Measurements from ENCODE around the gene FANCE. TPM values are rescaled to one million over a fixed set of nuclear protein-coding genes. Genes with fewer than 3 reads are reported as not detected.

FANCE gene
- total RNA-seq, 1 donor from 2014 or later, result 9.2 TPM

DNA sequence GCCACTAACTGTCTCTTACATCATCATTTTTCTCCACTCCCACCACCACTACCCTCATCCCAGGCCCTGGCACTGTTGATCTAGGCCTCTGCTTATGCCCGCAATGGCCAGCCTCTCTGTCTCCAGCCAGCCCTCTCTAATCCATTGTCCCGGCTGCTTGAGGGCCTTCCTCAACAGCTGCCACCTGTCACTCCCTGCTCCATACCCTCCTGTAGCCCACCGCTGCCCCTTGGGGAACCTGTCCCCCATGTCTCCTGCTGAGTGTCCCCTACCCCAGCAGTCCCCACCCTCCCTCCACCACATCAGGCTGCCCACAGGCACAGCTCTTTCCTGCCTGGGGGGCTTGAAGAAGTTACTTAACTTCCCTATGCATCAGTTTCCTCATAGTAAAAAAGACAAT is 31.4 kb downstream of the FANCE start:
- ChIA-PET POLR2A (no interaction called here), CTCF (no interaction called here)
- H3K4me1 Mint-ChIP-seq, result no peaks in the 10 kb centered on the region
- ATAC-seq (ENCODE audit: low read depth) (no peak), DNase-seq (no peak)
- TF ChIP-seq CTCF (IDR thresholded peaks at IDR 0.05), result no peak
- intact Hi-C loops (cut with micrococcal nuclease), result no loop called here
- H3K9me3 Mint-ChIP-seq, result no peaks in the 10 kb centered on the region
- H3K27ac Mint-ChIP-seq, result no peak overlapping the region
- H3K36me3 Mint-ChIP-seq (ENCODE audit: low read depth), result no peaks in the 10 kb centered on the region
- H3K27me3 Mint-ChIP-seq, result no peaks in the 10 kb centered on the region
- no peak overlapping the region for H3K4me3 Mint-ChIP-seq

DNA sequence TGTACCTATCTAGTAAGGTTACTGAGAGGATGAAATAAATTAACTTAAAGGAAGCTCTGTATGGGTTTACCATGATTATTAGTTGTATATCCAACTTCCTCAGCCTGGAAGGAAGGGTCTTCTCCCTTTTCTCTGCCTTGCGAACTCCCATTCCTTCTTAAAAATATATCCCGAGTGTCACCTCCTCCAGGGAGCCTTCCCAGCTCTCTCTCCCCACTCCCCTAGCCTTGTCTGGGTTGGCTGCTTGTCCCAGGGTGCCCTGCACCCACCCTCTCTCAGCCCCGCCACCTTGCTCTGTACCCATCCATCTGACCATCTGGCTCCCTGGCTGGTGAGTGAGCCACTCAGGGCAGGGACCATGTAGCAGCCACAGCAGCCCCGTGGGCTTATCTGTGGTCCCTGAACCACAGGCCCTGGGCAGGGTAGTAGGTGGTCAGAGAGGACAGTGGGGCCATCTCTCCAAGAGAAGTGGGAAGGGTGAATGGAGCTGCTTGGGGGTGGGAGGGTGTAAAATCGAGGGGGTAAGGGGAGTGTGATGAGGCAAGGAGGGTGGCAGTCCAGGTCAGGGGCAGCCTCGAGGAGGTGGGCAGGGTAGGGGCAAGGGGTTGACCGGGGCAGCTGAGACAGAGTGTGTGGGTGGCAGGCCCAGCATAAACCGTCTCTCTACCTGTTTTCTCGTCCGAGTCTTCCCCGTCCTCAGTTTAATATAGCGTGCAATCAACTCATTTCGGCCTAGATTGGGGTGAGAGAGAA is 31.9 kb downstream of the FANCE start:
- no peaks in the 10 kb centered on the region for H3K9me3 Mint-ChIP-seq
- no peak for TF ChIP-seq CTCF (IDR thresholded peaks at IDR 0.05)
- DNase-seq (no peak), ATAC-seq (ENCODE audit: low read depth) (no peak)
- ChIA-PET POLR2A (no interaction called here), CTCF (no interaction called here)
- H3K4me1 Mint-ChIP-seq, result no peaks in the 10 kb centered on the region
- no peak overlapping the region for H3K4me3 Mint-ChIP-seq
- intact Hi-C loops (cut with micrococcal nuclease), result no loop called here
- no peaks in the 10 kb centered on the region for H3K27me3 Mint-ChIP-seq
- H3K36me3 Mint-ChIP-seq (ENCODE audit: low read depth), result no peaks in the 10 kb centered on the region
- no peak overlapping the region for H3K27ac Mint-ChIP-seq

GRCh38 chr6:35484921-35485392 is 32.8 kb downstream of the FANCE start:
- Mint-ChIP-seq H3K4me1 (no peaks in the 10 kb centered on the region), H3K27ac (no peak overlapping the region), H3K4me3 (no peak overlapping the region), H3K27me3 (no peaks in the 10 kb centered on the region), H3K9me3 (no peaks in the 10 kb centered on the region), H3K36me3 (ENCODE audit: low read depth) (no peaks in the 10 kb centered on the region)
- ChIA-PET CTCF (no interaction called here), POLR2A (no interaction called here)
- intact Hi-C loops (cut with micrococcal nuclease), result no loop called here
- no peak for DNase-seq
- ATAC-seq (ENCODE audit: low read depth), result no peak
- no peak for TF ChIP-seq CTCF (IDR thresholded peaks at IDR 0.05)

DNA sequence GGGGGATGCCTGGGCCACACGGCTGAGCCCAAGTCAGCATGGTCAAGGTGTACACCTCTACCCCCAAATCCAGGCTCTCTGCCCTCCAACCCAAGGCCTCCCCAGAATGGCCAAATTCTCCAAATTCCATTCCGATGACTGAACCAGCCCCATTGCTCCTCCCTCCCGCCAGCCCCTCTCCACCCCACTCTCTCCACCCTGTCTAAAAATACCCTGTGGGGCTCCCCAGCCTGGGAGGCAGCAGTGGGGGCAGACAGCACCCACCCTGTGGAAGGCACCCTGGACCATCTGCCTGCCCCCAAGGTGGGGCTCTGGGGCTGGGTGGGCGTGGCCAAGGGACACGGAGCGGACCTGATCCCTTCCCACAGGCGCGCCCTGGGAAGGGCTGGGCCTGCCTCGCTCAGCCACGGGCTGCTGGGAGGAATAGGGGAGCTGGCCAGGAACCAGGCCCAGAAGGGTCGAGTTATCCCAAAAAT is 33.3 kb downstream of the FANCE start:
- Mint-ChIP-seq H3K27ac (no peak overlapping the region), H3K9me3 (no peaks in the 10 kb centered on the region), H3K36me3 (ENCODE audit: low read depth) (no peaks in the 10 kb centered on the region), H3K4me3 (no peak overlapping the region), H3K27me3 (peaks cover 2% of the 10 kb centered on the region), H3K4me1 (no peaks in the 10 kb centered on the region)
- ChIA-PET POLR2A (no interaction called here), CTCF (no interaction called here)
- intact Hi-C loops (cut with micrococcal nuclease), result no loop called here
- DNase-seq, result no peak
- no peak for ATAC-seq (ENCODE audit: low read depth)
- TF ChIP-seq CTCF (IDR thresholded peaks at IDR 0.05), result no peak

DNA sequence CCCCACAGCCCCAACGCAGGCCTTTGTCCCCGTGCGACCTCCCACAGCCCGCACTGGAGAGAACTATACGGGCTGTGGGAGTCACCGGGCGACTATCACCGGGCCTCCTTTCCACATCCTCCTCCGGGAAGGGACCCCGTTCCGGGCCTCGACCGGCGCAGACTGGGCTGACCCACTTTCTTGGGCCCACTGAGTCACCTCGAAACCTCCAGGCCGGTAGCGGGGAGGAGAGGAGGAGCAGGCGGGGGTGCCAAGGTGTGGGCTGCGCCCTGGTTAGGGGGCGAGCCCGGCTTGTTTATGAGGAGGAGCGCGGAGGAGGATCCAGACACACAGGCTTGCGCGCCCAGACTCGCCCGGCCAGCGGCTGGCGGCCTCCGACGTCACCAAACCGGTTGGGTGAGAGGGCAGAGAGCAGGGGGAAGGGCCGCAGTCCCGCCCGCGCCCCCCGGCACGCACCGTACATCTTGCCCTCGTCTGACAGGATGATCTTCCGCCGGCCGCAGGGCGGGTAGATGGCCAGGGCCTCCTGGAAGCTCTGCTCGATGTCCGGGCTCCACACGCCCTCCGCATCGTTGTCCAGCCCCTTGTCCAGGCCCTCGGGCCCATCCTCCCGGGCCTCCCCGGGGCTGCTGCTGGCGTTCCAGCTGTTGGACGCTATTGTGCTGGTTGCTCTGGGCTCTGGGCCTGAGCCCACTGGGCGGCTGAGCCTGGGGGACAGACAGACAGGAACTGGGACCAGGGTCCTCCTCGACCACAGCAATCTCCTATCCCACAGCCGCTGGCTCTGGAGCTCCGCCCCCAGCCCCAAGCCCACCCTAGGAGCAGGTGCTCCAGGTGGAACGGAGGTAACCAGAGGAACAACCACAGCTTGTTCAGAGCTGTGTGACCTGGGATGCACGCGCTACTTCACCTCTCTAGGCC is 34.1 kb downstream of the FANCE start:
- TF ChIP-seq CTCF (IDR thresholded peaks at IDR 0.05), result no peak
- DNase-seq (no peak), ATAC-seq (ENCODE audit: low read depth) (no peak)
- no peaks in the 10 kb centered on the region for H3K36me3 Mint-ChIP-seq (ENCODE audit: low read depth)
- no peaks in the 10 kb centered on the region for H3K4me1 Mint-ChIP-seq
- ChIA-PET POLR2A (no interaction called here), CTCF (no interaction called here)
- peaks cover 4% of the 10 kb centered on the region for H3K27me3 Mint-ChIP-seq
- intact Hi-C loops (cut with micrococcal nuclease), result no loop called here
- H3K9me3 Mint-ChIP-seq, result no peaks in the 10 kb centered on the region
- H3K27ac Mint-ChIP-seq, result no peak overlapping the region
- H3K4me3 Mint-ChIP-seq, result no peak overlapping the region
